ENCODE results near the gene CDH23.

DNA sequence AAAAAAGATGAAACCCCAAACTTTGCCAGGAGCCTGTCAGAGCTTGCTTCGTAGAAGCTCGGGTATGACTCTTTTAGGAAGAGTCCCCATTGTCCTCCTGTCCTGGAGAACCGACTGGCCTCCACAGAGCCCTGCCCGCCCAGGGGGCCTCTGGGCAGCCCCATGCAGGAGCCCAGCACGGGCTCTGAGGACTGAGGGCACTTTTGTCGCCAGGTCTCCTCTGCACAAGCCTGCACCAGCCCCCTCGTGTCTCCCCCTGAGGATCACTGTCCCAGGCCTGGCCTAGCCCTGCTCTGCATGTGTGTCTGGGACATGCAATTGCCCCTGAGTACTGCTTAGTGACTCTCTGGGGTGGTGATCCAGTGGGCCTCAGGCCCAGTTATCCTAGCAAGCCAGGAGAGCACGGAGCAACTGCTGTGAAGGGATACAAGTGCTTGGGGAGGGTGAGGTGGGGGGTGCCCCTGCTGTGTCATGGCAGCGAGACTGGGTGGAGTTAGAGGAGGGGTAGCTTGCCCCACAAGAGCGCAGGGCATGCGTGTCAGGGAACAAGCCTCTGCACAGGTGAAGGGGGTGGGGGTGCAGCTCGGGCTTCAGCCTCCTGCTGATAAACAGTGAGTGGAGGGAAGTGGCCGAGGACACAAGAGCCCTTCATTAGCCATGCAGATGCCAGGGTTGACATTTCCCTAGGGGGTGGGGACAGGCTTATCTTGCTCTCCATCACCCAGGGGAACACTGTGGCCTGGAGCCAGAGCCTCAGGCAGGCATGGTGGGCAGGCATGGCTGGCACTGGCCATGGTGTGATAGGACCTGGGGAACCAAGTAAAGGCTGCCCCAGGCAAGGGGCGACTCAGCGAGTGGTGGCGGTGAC is 179.4 kb downstream of the CDH23 start:
- no peak for TF ChIP-seq CTCF (conservative IDR thresholded peaks at IDR 0.05)
- TF ChIP-seq EZH2 (IDR thresholded peaks at IDR 0.05; ENCODE audit: low read depth): no peak
